Right lobe of liver (tissue), 4 donors: ENCODE data around the gene C2orf49.

Source experiments
- CTCF ChIP-seq, 4 donors: fragments of 200-600 bp in 3 of 4; fragments of 450-650 bp in 1 of 4; IDR thresholded peaks; one replicate each; pipeline versions ENCODE4 v1.5.1 to v1.8.0; 2016 to 2022; ENCODE audit warnings: antibody characterized with exemption in 4 of 4, mild to moderate bottlenecking in 2 of 4
- POLR2A ChIP-seq: fragments of 450-650 bp; IDR thresholded peaks from one replicate; pipeline ENCODE4 v1.6.1; 2017; ENCODE audit warnings: antibody characterized with exemption, mild to moderate bottlenecking
- donor health status: DM: no; HTN: no; CAD: no.
- donor health status: DM: no; HTN: no; CAD: no.
- donor health status: DM: no; HTN: yes; CAD: no.

- no peak for TF ChIP-seq CTCF (IDR thresholded peaks at IDR 0.05)
- no peak for TF ChIP-seq POLR2A
These were observed 48.6 kb downstream of the C2orf49 start for GRCh38 chr2:105385731-105386540.
